Fibroblast of lung (primary cell): ENCODE results near the gene GET4. TPM values are rescaled to one million over a fixed set of nuclear protein-coding genes. Genes with fewer than 3 reads are reported as not detected.

Source experiments
- DNase-seq, 2 donors: peaks; one replicate each; pipeline versions ENCODE4 v3.0.0 to v3.0.0-alpha.2; 2010; ENCODE audit warnings: low read depth in 2 of 2
- H2AFZ ChIP-seq: 2 replicates; pipeline ENCODE4 v1.5.1; 2012; ENCODE audit warnings: low read length, control low read depth, inconsistent platforms
- H3K27ac ChIP-seq: 2 replicates; pipeline ENCODE4 v1.5.1; 2011; ENCODE audit warnings: low read length, control low read depth; ENCODE audit not compliant: insufficient read depth
- H3K27me3 ChIP-seq: 2 replicates; pipeline ENCODE4 v1.5.1; 2011; ENCODE audit warnings: mild to moderate bottlenecking, low read length; ENCODE audit not compliant: control insufficient read depth, insufficient read depth
- H3K36me3 ChIP-seq: 2 replicates; pipeline ENCODE4 v1.5.1; 2011; ENCODE audit warnings: low read length; ENCODE audit not compliant: control insufficient read depth, insufficient read depth
- H3K4me1 ChIP-seq: 2 replicates; pipeline ENCODE4 v1.5.1; 2011; ENCODE audit warnings: low read length; ENCODE audit not compliant: control insufficient read depth, insufficient read depth; ENCODE audit errors: extremely low read depth
- H3K4me2 ChIP-seq: 2 replicates; pipeline ENCODE4 v1.5.1; 2011; ENCODE audit warnings: low read length, control low read depth; ENCODE audit not compliant: insufficient read depth; ENCODE audit errors: extremely low read depth
- H3K4me3 ChIP-seq, 4 experiments: fragments of 200-600 bp in 1 of 4; sonication (generic) in 1 of 4; replicated peaks in 1 of 4; 2 replicates each; pipeline ENCODE4 v1.5.1; 2011 to 2016; ENCODE audit warnings: low read length in 4 of 4, low read depth in 3 of 4, mild to moderate bottlenecking in 3 of 4, control low read depth in 2 of 4, inconsistent platforms in 1 of 4, mixed read lengths in 1 of 4; ENCODE audit not compliant: insufficient read depth in 1 of 4; ENCODE audit errors: control extremely low read depth in 1 of 4
- H3K79me2 ChIP-seq: 2 replicates; pipeline ENCODE4 v1.5.1; 2012; ENCODE audit warnings: mild to moderate bottlenecking, low read length, inconsistent platforms; ENCODE audit not compliant: control insufficient read depth, insufficient read depth
- H3K9ac ChIP-seq: 2 replicates; pipeline ENCODE4 v1.5.1; 2011; ENCODE audit warnings: mild to moderate bottlenecking, low read length, control low read depth; ENCODE audit not compliant: insufficient read depth
- H3K9me3 ChIP-seq: 2 replicates; pipeline ENCODE4 v1.5.1; 2012; ENCODE audit warnings: low read depth, low read length; ENCODE audit not compliant: control insufficient read depth, insufficient read depth
- H4K20me1 ChIP-seq: 2 replicates; pipeline ENCODE4 v1.5.1; 2011; ENCODE audit warnings: low read length; ENCODE audit not compliant: control insufficient read depth, insufficient read depth; ENCODE audit errors: extremely low read depth
- EZH2 ChIP-seq: IDR thresholded peaks from 2 replicates; pipeline ENCODE4 v1.5.1; 2012; ENCODE audit warnings: low read length, control low read depth, mild to moderate bottlenecking; ENCODE audit errors: missing control alignments
- polyA plus RNA-seq, 2 donors: library from polyadenylated mRNA; depleted of rRNA in 1 of 2; stranded (reverse) in 1 of 2; unstranded in 1 of 2; fragments of >200 nt; gene quantifications; 2 replicates each; pipeline ENCODE4 v1.2.1, GENCODE V29; 2011 to 2012; ENCODE audit warnings: missing spikeins in 1 of 2
- total RNA-seq: library from RNA; depleted of rRNA; stranded (reverse); fragments of >200 nt; gene quantifications from 2 replicates; pipeline ENCODE4 v1.2.1, GENCODE V29; 2014
- TF ChIP-seq, protein P1 (sequence below), 2 donors: IDR thresholded peaks in 1 of 2; conservative IDR thresholded peaks in 1 of 2; 1 replicate in 1 of 2; 2 replicates in 1 of 2; pipeline ENCODE4 v1.5.1; 2011 to 2012; ENCODE audit warnings: low read length in 2 of 2, control low read depth in 1 of 2, inconsistent platforms in 1 of 2, low read depth in 1 of 2, mild to moderate bottlenecking in 1 of 2

Gene GET4
- total and polyA plus RNA-seq, 2 donors (not counting 1 experiment from before 2014, with no cell fraction given) = 13.4 to 23.1 TPM

DNA sequence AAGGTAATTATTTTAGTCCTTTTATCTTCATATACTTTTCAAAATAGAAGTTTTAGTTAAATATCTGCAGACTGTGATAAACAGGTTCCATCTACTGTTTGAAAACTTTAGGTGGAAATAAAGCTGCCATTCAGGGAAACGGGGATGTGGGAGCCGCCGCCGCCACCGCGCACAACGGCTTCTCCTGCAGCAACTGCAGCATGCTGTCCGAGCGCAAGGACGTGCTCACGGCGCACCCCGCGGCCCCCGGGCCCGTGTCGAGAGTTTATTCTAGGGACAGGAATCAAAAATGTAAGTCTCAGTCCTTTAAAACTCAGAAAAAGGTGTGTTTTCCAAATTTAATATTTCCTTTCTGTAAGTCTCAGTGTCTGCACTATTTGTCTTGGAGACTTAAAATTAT, 33.1 kb upstream of the GET4 start:
- H3K79me2 ChIP-seq = peaks cover 28% of the 10 kb centered on the region
- TF ChIP-seq EZH2 = no peak
- TF ChIP-seq, protein P1, sequence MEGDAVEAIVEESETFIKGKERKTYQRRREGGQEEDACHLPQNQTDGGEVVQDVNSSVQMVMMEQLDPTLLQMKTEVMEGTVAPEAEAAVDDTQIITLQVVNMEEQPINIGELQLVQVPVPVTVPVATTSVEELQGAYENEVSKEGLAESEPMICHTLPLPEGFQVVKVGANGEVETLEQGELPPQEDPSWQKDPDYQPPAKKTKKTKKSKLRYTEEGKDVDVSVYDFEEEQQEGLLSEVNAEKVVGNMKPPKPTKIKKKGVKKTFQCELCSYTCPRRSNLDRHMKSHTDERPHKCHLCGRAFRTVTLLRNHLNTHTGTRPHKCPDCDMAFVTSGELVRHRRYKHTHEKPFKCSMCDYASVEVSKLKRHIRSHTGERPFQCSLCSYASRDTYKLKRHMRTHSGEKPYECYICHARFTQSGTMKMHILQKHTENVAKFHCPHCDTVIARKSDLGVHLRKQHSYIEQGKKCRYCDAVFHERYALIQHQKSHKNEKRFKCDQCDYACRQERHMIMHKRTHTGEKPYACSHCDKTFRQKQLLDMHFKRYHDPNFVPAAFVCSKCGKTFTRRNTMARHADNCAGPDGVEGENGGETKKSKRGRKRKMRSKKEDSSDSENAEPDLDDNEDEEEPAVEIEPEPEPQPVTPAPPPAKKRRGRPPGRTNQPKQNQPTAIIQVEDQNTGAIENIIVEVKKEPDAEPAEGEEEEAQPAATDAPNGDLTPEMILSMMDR (conservative IDR thresholded peaks at IDR 0.05 in 1 of 2, IDR thresholded peaks at IDR 0.05 in 1 of 2; ENCODE audit: low read depth in 1 of 2, low read length in 2 of 2) = no peak

DNA sequence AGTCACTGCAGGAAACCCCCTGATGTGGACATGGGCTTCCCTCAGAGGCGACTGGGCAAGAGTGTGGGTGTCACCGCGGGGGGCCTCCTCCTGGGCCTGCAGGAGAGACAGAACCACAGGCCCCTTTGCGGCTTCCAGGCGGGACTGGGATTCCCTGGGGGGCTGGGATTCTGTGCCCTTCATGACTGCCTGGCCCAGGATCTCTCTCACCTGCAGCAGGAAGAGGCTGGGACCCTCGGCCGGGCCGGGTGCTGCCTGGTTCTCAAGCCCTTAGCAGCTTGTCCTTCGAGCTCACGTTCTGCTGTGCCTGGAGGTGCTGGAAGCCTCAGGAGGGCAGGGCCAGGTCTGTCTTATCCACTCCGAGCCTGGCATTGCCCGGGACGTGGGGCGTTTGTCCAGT, 32.3 kb upstream of the GET4 start:
- H2AFZ ChIP-seq = no peak overlapping the region
- DNase-seq = no peak
- H3K4me3 ChIP-seq = no peak overlapping the region
- peaks cover 24% of the 10 kb centered on the region for H3K36me3 ChIP-seq
- no peak overlapping the region for H3K27ac ChIP-seq
- no peaks in the 10 kb centered on the region for H3K27me3 ChIP-seq
- TF ChIP-seq, protein P1 (conservative IDR thresholded peaks at IDR 0.05 in 1 of 2, IDR thresholded peaks at IDR 0.05 in 1 of 2; ENCODE audit: low read depth in 1 of 2, low read length in 2 of 2) = no peak
- no peak overlapping the region for H3K4me2 ChIP-seq
- no peaks in the 10 kb centered on the region for H3K9me3 ChIP-seq
- H4K20me1 ChIP-seq = no peaks in the 10 kb centered on the region
- no peak overlapping the region for H3K9ac ChIP-seq
- peaks cover 21% of the 10 kb centered on the region for H3K79me2 ChIP-seq
- H3K4me1 ChIP-seq = peaks cover 2% of the 10 kb centered on the region

More for the DNA sequence above, 33.1 kb upstream of the GET4 start:
- Histone ChIP-seq H3K9ac (no peak overlapping the region), H3K4me3 (no peak overlapping the region), H4K20me1 (no peaks in the 10 kb centered on the region), H3K4me1 (peaks cover 2% of the 10 kb centered on the region), H3K4me2 (no peak overlapping the region), H3K36me3 (peaks cover 24% of the 10 kb centered on the region), H2AFZ (no peak overlapping the region), H3K27ac (no peak overlapping the region), H3K27me3 (no peaks in the 10 kb centered on the region), H3K9me3 (no peaks in the 10 kb centered on the region)
- DNase-seq = no peak

DNA sequence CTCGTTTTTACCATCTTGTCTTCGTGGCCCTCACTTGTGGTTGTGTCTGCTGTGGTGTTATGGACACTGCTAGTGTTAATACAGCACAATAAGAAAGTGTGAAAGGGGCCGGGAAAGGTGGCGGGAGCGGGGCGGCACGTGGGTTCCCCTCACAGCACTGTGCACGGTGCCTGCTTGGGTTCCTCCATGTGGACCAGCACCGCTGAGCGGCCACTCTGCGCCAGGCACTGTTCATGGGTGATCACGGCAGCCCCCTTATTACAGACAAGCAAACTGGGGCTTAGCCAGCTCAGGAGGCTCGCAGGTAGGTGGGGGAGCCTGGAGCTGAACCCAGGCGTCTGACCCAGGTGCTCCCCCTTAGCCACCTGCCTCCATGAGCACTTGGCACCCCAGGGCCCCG, 31.8 kb upstream of the GET4 start:
- no peak for TF ChIP-seq EZH2
- TF ChIP-seq, protein P1 (conservative IDR thresholded peaks at IDR 0.05 in 1 of 2, IDR thresholded peaks at IDR 0.05 in 1 of 2; ENCODE audit: low read depth in 1 of 2, low read length in 2 of 2) = no peak
- Histone ChIP-seq H3K4me2 (no peak overlapping the region), H3K79me2 (peaks cover 19% of the 10 kb centered on the region), H3K4me1 (peaks cover 2% of the 10 kb centered on the region), H3K4me3 (no peak overlapping the region), H3K36me3 (peaks cover 26% of the 10 kb centered on the region), H3K9me3 (no peaks in the 10 kb centered on the region), H3K9ac (no peak overlapping the region), H2AFZ (no peak overlapping the region), H3K27me3 (no peaks in the 10 kb centered on the region), H4K20me1 (no peaks in the 10 kb centered on the region), H3K27ac (no peak overlapping the region)
- DNase-seq = no peak
